Liver (tissue), 9 donors: ENCODE measurements around the gene RASGRF2. TPM values are rescaled to one million over a fixed set of nuclear protein-coding genes. Genes with fewer than 3 reads are reported as not detected.

Source experiments
- DNase-seq: peaks from one replicate; pipeline ENCODE4 v3.0.0-alpha.2; 2017; ENCODE audit warnings: low spot score
- H3K27ac ChIP-seq, 2 donors: one replicate each; pipeline ENCODE4 v1.7.0; 2013; ENCODE audit warnings: inconsistent platforms in 2 of 2, low read length in 2 of 2, control low read depth in 1 of 2, low read depth in 1 of 2, mild to moderate bottlenecking in 1 of 2
- H3K27me3 ChIP-seq, 4 donors: one replicate each; pipeline versions ENCODE4 v1.6.1 to v1.7.0; 2013; ENCODE audit warnings: low read length in 3 of 4, inconsistent platforms in 1 of 4, mild to moderate bottlenecking in 1 of 4, moderate library complexity in 1 of 4; ENCODE audit not compliant: control insufficient read depth in 4 of 4, insufficient read depth in 4 of 4
- H3K36me3 ChIP-seq, 4 donors: one replicate each; pipeline versions ENCODE4 v1.6.1 to v1.7.0; 2013; ENCODE audit warnings: low read length in 3 of 4, mild to moderate bottlenecking in 3 of 4, low read depth in 1 of 4, moderate library complexity in 1 of 4; ENCODE audit not compliant: control insufficient read depth in 4 of 4, insufficient read depth in 3 of 4
- H3K4me1 ChIP-seq, 4 donors: one replicate each; pipeline versions ENCODE4 v1.6.1 to v1.7.0; 2013; ENCODE audit warnings: low read length in 3 of 4, mild to moderate bottlenecking in 3 of 4, moderate library complexity in 1 of 4; ENCODE audit not compliant: control insufficient read depth in 4 of 4, insufficient read depth in 4 of 4
- H3K4me3 ChIP-seq, 3 donors: one replicate each; pipeline versions ENCODE4 v1.6.1 to v1.7.0; 2013; ENCODE audit warnings: low read length in 3 of 3, control low read depth in 1 of 3, low read depth in 1 of 3, mild to moderate bottlenecking in 1 of 3
- H3K9ac ChIP-seq, 2 donors: one replicate each; pipeline ENCODE4 v1.7.0; 2013; ENCODE audit warnings: low read length in 2 of 2, mild to moderate bottlenecking in 2 of 2, moderate library complexity in 2 of 2, control low read depth in 1 of 2, low read depth in 1 of 2
- H3K9me3 ChIP-seq, 4 donors: one replicate each; pipeline versions ENCODE4 v1.6.1 to v1.7.0; 2013; ENCODE audit warnings: low read length in 3 of 4; ENCODE audit not compliant: control insufficient read depth in 4 of 4
- CTCF ChIP-seq: fragments of 150-350 bp; IDR thresholded peaks from 2 replicates; pipeline ENCODE4 v1.5.1; 2017; ENCODE audit warnings: improper control_type of control experiment, low read depth, low read length; ENCODE audit not compliant: missing input control
- EGR1 ChIP-seq, 2 donors: IDR thresholded peaks; 2 replicates each; pipeline ENCODE4 v1.6.1; 2016 to 2018; ENCODE audit warnings: antibody characterized with exemption in 2 of 2, low read depth in 2 of 2
- GABPA ChIP-seq, 2 donors: IDR thresholded peaks in 1 of 2; conservative IDR thresholded peaks in 1 of 2; 2 replicates each; pipeline ENCODE4 v1.6.1; 2016; ENCODE audit warnings: antibody characterized with exemption in 2 of 2, mild to moderate bottlenecking in 1 of 2, moderate library complexity in 1 of 2
- HNF4A ChIP-seq, 2 donors: conservative IDR thresholded peaks; 2 replicates each; pipeline ENCODE4 v1.6.1; 2016; ENCODE audit warnings: antibody characterized with exemption in 2 of 2, mild to moderate bottlenecking in 2 of 2
- HNF4G ChIP-seq: IDR thresholded peaks from 2 replicates; pipeline ENCODE4 v1.6.1; 2016; ENCODE audit warnings: antibody characterized with exemption
- RAD21 ChIP-seq, 2 donors: IDR thresholded peaks; 2 replicates each; pipeline ENCODE4 v1.6.1; 2016; ENCODE audit warnings: antibody characterized with exemption in 2 of 2, mild to moderate bottlenecking in 2 of 2
- REST ChIP-seq: IDR thresholded peaks from 2 replicates; pipeline ENCODE4 v1.6.1; 2016; ENCODE audit warnings: antibody characterized with exemption, mild to moderate bottlenecking
- RXRA ChIP-seq, 2 donors: IDR thresholded peaks; 2 replicates each; pipeline ENCODE4 v1.6.1; 2017 to 2018; ENCODE audit warnings: antibody characterized with exemption in 2 of 2, mild to moderate bottlenecking in 1 of 2
- SP1 ChIP-seq: IDR thresholded peaks from 2 replicates; pipeline ENCODE4 v1.6.1; 2018; ENCODE audit warnings: antibody characterized with exemption, mild to moderate bottlenecking
- TAF1 ChIP-seq: conservative IDR thresholded peaks from 2 replicates; pipeline ENCODE4 v1.6.1; 2016; ENCODE audit warnings: antibody characterized with exemption, mild to moderate bottlenecking
- YY1 ChIP-seq: IDR thresholded peaks from 2 replicates; pipeline ENCODE4 v1.6.1; 2016; ENCODE audit warnings: antibody characterized with exemption, mild to moderate bottlenecking
- WGBS: extraction: QIAGEN DNeasy Blood & Tissue Kit; methylation state at CpG from one replicate; pipeline ENCODE4 v1.1.7; 2013; 5-methylcytosine and 5-hydroxymethylcytosine counted together
- polyA plus RNA-seq, 2 donors: library from polyadenylated mRNA; stranded (reverse) in 1 of 2; unstranded in 1 of 2; fragments of 200-250 nt in 1 of 2; fragments of >200 nt in 1 of 2; fragmentation: Nextera tagmentation in 1 of 2; extraction: Ambion mirVana in 1 of 2; gene quantifications; one replicate each; pipeline versions ENCODE4 v1.2.1 to v1.2.3, GENCODE V29; 2013 to 2015
- total RNA-seq, 2 donors: library from RNA; depleted of rRNA; stranded (reverse); fragments of >200 nt; gene quantifications; one replicate each; pipeline ENCODE4 v1.2.3, GENCODE V29; 2014
- TF ChIP-seq, protein P1 (sequence below): IDR thresholded peaks from 2 replicates; pipeline ENCODE4 v1.6.1; 2016; ENCODE audit warnings: antibody characterized with exemption
- donor health status: healthy.
- donor health status: healthy.
- donor health status: healthy.
- donor health status: healthy.
- donor health status: healthy.

Gene RASGRF2
- total and polyA plus RNA-seq, 4 donors, result 0.12 to 3.3 (median 0.23) TPM

DNA sequence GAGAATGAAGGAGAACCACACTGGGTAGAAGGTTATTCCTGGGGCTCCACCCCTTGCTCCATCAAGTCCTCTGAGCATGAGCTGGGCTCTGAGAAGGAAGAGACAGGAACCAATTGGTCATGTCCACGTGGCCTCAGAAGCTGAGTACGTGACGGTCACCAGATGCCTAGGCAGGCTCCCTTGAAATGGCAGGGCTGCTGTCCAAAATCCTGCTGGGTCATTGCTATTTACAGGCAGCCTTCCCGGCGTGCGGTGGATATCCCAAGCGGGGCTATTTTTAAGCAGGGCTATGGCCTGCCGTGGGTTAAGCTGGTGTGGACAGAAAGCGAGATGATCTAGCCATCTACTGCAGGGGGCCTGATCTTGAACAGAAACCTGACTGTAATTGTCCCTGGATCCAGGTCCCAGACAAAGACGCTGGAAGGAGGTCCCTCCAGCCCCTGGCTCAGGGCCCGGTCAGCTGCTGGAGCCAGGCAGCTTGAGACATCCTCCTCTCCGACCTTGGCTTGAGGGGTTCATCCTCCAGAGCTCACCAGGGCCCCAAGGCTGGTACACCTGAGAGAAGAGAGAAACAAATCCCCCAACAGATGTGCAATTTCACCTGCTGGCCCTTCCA is 272.4 kb downstream of the RASGRF2 start:
- no peak for DNase-seq
- Histone ChIP-seq H3K9me3 (no peaks in the 10 kb centered on the region), H3K4me1 (peaks cover 0 to 8% (median 3%) of the 10 kb centered on the region in 4 donors), H3K9ac (no peak overlapping the region), H3K4me3 (peak overlapping the region in 1 of 3 donors; percentile 7), H3K27ac (peak overlapping the region in 1 of 2 donors; percentile 11), H3K27me3 (no peaks in the 10 kb centered on the region), H3K36me3 (no peaks in the 10 kb centered on the region)
- 87% methylated on average over 12 of the region's 12 CpGs for WGBS
- TF ChIP-seq HNF4A (conservative IDR thresholded peaks at IDR 0.05) (no peak), RXRA (IDR thresholded peaks at IDR 0.05) (peak in 1 of 2 donors; percentile 22)
- TF ChIP-seq, protein P1, sequence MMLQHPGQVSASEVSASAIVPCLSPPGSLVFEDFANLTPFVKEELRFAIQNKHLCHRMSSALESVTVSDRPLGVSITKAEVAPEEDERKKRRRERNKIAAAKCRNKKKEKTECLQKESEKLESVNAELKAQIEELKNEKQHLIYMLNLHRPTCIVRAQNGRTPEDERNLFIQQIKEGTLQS, result no peak

- WGBS, result 20% methylated on average over 28 of the region's 28 CpGs
- Histone ChIP-seq H3K4me1 (peaks cover 0 to 8% (median 3%) of the 10 kb centered on the region in 4 donors), H3K9ac (no peak within 1 kb of the TSS), H3K4me3 (peak within 1 kb of the TSS in 2 of 3 donors; percentile 7 to 23), H3K9me3 (no peaks in the 10 kb centered on the region), H3K27me3 (no peaks in the 10 kb centered on the region), H3K36me3 (no peaks in the 10 kb centered on the region), H3K27ac (peak within 1 kb of the TSS in 1 of 2 donors; percentile 11)
- DNase-seq, result peak; percentile 55
- TF ChIP-seq HNF4G, result no peak
- no peak for TF ChIP-seq YY1
- no peak for TF ChIP-seq CTCF
- TF ChIP-seq REST, result no peak
- TF ChIP-seq RXRA (IDR thresholded peaks at IDR 0.05), result no peak
- no peak for TF ChIP-seq GABPA (IDR thresholded peaks at IDR 0.05 in 1 of 2, conservative IDR thresholded peaks at IDR 0.05 in 1 of 2)
- no peak for TF ChIP-seq RAD21 (IDR thresholded peaks at IDR 0.05)
- TF ChIP-seq, protein P1, result no peak
- no peak for TF ChIP-seq HNF4A (conservative IDR thresholded peaks at IDR 0.05)
- TF ChIP-seq TAF1, result no peak
- TF ChIP-seq SP1, result no peak
- TF ChIP-seq EGR1 (IDR thresholded peaks at IDR 0.05; ENCODE audit: low read depth in 2 of 2), result no peak
Observed at GRCh38 chr5:81233080-81233634, 273.0 kb downstream of the RASGRF2 start, which contains the start of gene CKMT2. CKMT2 (plus strand) TSS chr5:81233322; CDS start chr5:81251133, 17,811 bp downstream.
